HFFc6 (cell line): ENCODE results near the gene CALCB. TPM values are rescaled to one million over a fixed set of nuclear protein-coding genes. Genes with fewer than 3 reads are reported as not detected.

Experiments used
- DNase-seq: peaks from one replicate; pipeline ENCODE4 v3.0.0-alpha.2; 2018
- H3K27ac Mint-ChIP-seq: 2 replicates; pipeline ENCODE4 v1.8.0; 2020; ENCODE audit warnings: mild to moderate bottlenecking, mixed read lengths
- H3K27me3 Mint-ChIP-seq: 2 replicates; pipeline ENCODE4 v1.8.0; 2021; ENCODE audit warnings: mild to moderate bottlenecking, moderate library complexity, mixed read lengths; ENCODE audit not compliant: insufficient read depth
- H3K36me3 Mint-ChIP-seq: 2 replicates; pipeline ENCODE4 v1.8.0; 2021; ENCODE audit warnings: low read depth, mixed read lengths
- H3K4me1 Mint-ChIP-seq: 2 replicates; pipeline ENCODE4 v1.8.0; 2020; ENCODE audit warnings: low read depth, mixed read lengths
- H3K4me3 Mint-ChIP-seq: 2 replicates; pipeline ENCODE4 v1.8.0; 2020; ENCODE audit warnings: mild to moderate bottlenecking, moderate library complexity, mixed read lengths
- H3K9me3 Mint-ChIP-seq: 2 replicates; pipeline ENCODE4 v1.8.0; 2020; ENCODE audit warnings: mild to moderate bottlenecking, mixed read lengths
- total RNA-seq, 6 experiments: library from RNA; stranded (reverse); fragmentation: NEBNext Ultra II Directional; extraction: Animal tissue kit (Norgen Biotek cat#: 25700); gene quantifications; 2 replicates in 1 of 6; 3 replicates in 5 of 6; pipeline ENCODE4 v1.2.3, GENCODE V29; 2021
- TF ChIP-seq, protein P1 (sequence below): fragments of 200-600 bp; sonication (generic); IDR thresholded peaks from 2 replicates; pipeline ENCODE4 v1.5.0; 2021; ENCODE audit warnings: antibody characterized with exemption, mild to moderate bottlenecking

Gene CALCB
- total RNA-seq, 6 experiments from 2014 or later = not detected

DNA sequence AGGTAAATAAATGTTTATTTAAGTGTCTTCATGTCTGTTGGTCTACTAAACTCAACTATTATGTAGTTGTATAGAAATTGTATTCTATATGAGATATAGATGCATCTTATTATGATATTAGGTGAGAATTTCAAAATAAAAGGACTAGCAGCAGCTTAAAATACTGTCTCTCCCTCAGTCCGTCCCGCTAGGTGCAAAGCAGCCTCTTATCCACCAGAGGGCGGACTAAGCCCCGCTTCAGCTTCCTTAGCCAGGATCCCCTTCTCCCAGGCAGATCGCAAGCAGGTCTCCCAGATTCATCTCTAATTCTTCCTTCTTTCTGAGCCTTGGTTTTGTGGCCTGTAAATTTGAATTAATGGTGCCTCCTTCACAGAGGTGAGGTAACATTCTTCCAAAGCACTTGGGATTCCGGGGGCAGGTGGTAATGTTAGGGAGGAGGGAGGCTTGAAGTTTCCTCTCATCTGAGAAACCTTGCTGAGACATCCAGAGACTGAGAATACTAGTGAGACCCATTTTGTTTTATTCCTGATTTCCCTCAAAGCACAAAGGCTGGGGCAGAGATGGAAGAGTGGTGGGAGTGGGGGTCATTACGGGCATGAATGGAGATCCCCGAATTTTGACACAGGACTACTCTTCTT lies 27.8 kb downstream of the CALCB start:
- H3K27me3 Mint-ChIP-seq = peaks cover 2% of the 10 kb centered on the region
- H3K9me3 Mint-ChIP-seq = no peaks in the 10 kb centered on the region; the same call in 1 of the 2 replicates
- peak; percentile 62 for DNase-seq
- peak overlapping the region; percentile 34; the same call in 1 of the 2 replicates for H3K27ac Mint-ChIP-seq
- peaks cover 36% of the 10 kb centered on the region for H3K4me1 Mint-ChIP-seq
- H3K4me3 Mint-ChIP-seq = 0 out of 2 replicates have a peak overlapping the region, but pooled peaks have one; percentile 7
- TF ChIP-seq, protein P1, sequence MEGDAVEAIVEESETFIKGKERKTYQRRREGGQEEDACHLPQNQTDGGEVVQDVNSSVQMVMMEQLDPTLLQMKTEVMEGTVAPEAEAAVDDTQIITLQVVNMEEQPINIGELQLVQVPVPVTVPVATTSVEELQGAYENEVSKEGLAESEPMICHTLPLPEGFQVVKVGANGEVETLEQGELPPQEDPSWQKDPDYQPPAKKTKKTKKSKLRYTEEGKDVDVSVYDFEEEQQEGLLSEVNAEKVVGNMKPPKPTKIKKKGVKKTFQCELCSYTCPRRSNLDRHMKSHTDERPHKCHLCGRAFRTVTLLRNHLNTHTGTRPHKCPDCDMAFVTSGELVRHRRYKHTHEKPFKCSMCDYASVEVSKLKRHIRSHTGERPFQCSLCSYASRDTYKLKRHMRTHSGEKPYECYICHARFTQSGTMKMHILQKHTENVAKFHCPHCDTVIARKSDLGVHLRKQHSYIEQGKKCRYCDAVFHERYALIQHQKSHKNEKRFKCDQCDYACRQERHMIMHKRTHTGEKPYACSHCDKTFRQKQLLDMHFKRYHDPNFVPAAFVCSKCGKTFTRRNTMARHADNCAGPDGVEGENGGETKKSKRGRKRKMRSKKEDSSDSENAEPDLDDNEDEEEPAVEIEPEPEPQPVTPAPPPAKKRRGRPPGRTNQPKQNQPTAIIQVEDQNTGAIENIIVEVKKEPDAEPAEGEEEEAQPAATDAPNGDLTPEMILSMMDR = peak; percentile 97
- H3K36me3 Mint-ChIP-seq = no peaks in the 10 kb centered on the region

DNA sequence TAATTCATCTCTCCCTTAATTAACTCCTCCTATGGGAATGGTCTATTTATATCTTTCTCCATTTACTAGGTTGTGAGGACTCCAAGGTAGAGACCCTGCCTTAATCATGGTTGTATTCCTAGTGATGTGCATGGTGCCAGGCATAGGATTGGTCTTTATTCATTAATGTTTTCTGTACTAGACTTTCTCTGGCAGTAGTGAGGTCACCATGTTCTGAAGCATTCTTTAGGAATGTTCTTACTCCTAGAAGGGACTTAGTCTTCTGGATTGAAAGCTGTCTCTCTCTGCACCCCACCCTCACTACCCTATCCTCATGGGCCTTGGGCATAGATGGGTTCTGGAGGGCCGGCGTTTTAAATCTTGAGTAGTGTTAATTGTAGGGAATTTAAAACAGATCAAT lies 30.8 kb downstream of the CALCB start:
- Mint-ChIP-seq H3K27me3 (peaks cover 2% of the 10 kb centered on the region), H3K4me3 (no peak overlapping the region), H3K9me3 (no peaks in the 10 kb centered on the region; the same call in 1 of the 2 replicates), H3K36me3 (no peaks in the 10 kb centered on the region), H3K27ac (no peak overlapping the region), H3K4me1 (peaks cover 61% of the 10 kb centered on the region)
- DNase-seq = peak; percentile 30
- TF ChIP-seq, protein P1 = no peak

DNA sequence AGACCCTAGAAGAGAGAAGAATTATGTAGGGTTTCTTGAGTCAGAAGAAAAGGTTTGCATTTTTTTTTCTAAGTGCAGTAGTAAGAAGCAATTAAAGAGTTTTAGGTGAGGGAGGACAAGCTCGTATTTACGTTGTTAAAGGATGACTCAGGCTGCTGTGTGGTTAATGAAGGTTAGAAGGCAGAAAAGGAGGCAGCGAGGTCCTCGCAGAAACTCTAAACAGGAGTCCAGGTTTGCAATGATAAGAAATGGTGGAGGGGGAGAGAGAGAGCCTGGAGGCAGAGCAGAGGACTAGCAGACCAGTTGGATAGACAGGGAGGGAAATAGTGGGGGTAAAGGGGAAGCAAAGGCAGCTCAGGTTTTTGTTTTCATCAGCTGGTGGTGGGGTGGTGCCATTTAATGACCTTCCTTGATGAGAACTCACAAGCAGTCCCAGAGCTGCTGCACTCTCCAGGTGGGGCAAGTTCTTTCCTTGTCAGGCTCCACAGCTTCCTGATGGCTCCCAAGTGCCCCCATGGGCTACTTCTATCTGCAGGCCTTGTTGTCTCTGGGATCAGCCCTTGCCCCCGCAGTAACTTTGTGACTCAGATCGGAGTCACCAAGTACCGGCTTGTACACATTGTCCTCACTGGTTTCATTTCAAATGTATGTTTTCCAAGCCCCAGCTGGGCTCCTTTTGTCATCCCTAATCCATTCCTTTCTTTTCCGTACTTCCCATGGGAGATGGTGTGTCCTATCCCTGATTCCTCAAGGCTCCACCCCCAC lies 33.0 kb downstream of the CALCB start:
- Mint-ChIP-seq H3K4me1 (peaks cover 57% of the 10 kb centered on the region), H3K27me3 (no peaks in the 10 kb centered on the region), H3K9me3 (no peaks in the 10 kb centered on the region; the same call in 1 of the 2 replicates), H3K36me3 (no peaks in the 10 kb centered on the region), H3K27ac (peak overlapping the region; percentile 78), H3K4me3 (peak overlapping the region; percentile 61)
- TF ChIP-seq, protein P1 = no peak
- peak; percentile 65 for DNase-seq

DNA sequence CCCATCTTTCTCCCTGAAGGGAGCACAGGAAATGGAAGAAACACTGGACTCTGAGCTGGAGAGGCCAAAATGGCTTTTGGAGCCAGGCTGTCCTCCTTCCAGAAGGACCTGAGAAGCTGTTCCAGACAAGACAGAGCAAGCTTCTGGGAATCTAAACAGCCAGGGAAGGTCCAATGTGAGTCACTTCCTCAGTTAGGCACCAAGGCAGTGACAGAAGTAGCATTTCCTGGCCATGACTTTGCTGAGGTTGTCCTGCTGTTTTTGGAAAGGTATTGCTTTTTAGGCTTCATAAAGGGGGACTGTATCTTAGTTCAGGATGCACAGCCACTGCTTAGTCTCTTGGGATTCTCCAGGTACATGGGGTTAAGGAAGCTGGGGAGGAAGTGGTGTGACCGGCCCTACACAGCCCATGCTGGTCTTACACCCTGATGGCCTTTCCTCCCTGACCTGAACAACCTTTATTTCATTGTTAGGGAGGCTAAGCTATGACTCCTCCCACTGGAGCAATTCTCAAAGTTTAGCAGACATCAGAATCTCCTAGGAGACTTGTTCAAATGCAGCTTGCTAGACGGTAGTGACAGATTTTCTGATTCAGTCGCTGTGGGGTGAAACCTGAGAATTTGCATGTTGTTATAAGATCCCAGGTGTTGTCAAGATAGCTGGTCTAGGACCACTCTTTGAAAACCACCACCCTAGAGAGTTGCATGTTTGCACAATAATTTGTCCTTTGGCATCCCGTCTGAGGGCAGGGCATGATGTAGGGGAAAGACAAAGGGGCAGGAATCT lies 34.5 kb downstream of the CALCB start:
- Mint-ChIP-seq H3K36me3 (no peaks in the 10 kb centered on the region), H3K4me3 (peak overlapping the region; percentile 21; the same call in 1 of the 2 replicates), H3K27me3 (no peaks in the 10 kb centered on the region), H3K9me3 (no peaks in the 10 kb centered on the region; the same call in 1 of the 2 replicates), H3K4me1 (peaks cover 54% of the 10 kb centered on the region), H3K27ac (peak overlapping the region; percentile 78)
- TF ChIP-seq, protein P1 = no peak
- DNase-seq = peak; percentile 42

DNA sequence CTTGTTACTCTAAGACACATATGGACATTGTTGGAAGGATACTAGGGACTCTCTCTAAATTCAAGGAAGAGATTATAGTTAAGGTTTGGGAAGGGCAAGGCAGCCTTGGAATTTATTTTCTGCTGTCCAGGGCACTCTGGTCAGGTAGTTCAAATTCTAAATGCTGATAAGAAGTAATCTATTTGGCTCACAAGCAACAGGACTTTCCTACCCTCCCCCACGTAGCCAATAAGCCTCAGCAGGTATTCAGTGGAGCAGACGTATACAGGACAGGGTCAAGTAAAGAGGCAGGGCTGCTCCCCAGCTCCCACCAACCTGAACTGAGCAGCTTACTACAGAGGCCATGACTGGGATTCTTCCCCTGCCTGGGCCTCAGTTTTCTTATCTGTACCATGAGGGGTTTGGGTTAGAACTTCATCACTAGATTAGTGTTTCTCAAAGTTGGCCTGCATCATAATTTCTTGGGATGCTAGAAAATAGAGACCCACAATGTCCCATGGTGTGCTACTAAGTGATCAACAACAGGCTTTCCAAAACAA lies 35.3 kb downstream of the CALCB start:
- no peak overlapping the region for H3K4me3 Mint-ChIP-seq
- peaks cover 50% of the 10 kb centered on the region for H3K4me1 Mint-ChIP-seq
- no peak for DNase-seq
- TF ChIP-seq, protein P1 = no peak
- H3K27me3 Mint-ChIP-seq = no peaks in the 10 kb centered on the region
- peak overlapping the region; percentile 78; the same call in 1 of the 2 replicates for H3K27ac Mint-ChIP-seq
- H3K9me3 Mint-ChIP-seq = no peaks in the 10 kb centered on the region; the same call in 1 of the 2 replicates
- no peaks in the 10 kb centered on the region for H3K36me3 Mint-ChIP-seq
